Effector memory CD4-positive, alpha-beta T cell (primary cell): ENCODE data around the gene RPS29.
A peak's percentile ranks its signal among the peaks of the same experiment; 100 is the strongest.
"Not testable (repeated sequence)": the region's sequence is repeated elsewhere in the genome, so short reads cannot be mapped to it uniquely, and the experiment has no call there.

Experiments
- DNase-seq, 3 donors: peaks; one replicate each; pipeline ENCODE4 v3.0.0-alpha.2; 2020
- H3K27ac ChIP-seq: 2 replicates; pipeline ENCODE4 v1.7.0; 2013; ENCODE audit warnings: mild to moderate bottlenecking, low read length, moderate library complexity; ENCODE audit not compliant: insufficient read depth, poor library complexity, severe bottlenecking
- H3K27me3 ChIP-seq: replicated peaks from 2 replicates; pipeline ENCODE4 v1.7.0; 2013; ENCODE audit warnings: mild to moderate bottlenecking, low read length; ENCODE audit not compliant: insufficient read depth, control insufficient read depth, poor library complexity, severe bottlenecking
- H3K36me3 ChIP-seq: 2 replicates; pipeline ENCODE4 v1.7.0; 2013; ENCODE audit warnings: mild to moderate bottlenecking, low read length, moderate library complexity; ENCODE audit not compliant: control insufficient read depth, insufficient read depth
- H3K4me1 ChIP-seq: 2 replicates; pipeline ENCODE4 v1.7.0; 2013; ENCODE audit warnings: low read length, mild to moderate bottlenecking; ENCODE audit not compliant: control insufficient read depth, insufficient read depth, poor library complexity, severe bottlenecking
- H3K4me3 ChIP-seq: 2 replicates; pipeline ENCODE4 v1.7.0; 2013; ENCODE audit warnings: low read length, low read depth, mild to moderate bottlenecking; ENCODE audit not compliant: insufficient read depth, poor library complexity, severe bottlenecking
- H3K9me3 ChIP-seq: 2 replicates; pipeline ENCODE4 v1.7.0; 2013; ENCODE audit warnings: mild to moderate bottlenecking, low read length, moderate library complexity; ENCODE audit not compliant: control insufficient read depth

Gene RPS29

DNA sequence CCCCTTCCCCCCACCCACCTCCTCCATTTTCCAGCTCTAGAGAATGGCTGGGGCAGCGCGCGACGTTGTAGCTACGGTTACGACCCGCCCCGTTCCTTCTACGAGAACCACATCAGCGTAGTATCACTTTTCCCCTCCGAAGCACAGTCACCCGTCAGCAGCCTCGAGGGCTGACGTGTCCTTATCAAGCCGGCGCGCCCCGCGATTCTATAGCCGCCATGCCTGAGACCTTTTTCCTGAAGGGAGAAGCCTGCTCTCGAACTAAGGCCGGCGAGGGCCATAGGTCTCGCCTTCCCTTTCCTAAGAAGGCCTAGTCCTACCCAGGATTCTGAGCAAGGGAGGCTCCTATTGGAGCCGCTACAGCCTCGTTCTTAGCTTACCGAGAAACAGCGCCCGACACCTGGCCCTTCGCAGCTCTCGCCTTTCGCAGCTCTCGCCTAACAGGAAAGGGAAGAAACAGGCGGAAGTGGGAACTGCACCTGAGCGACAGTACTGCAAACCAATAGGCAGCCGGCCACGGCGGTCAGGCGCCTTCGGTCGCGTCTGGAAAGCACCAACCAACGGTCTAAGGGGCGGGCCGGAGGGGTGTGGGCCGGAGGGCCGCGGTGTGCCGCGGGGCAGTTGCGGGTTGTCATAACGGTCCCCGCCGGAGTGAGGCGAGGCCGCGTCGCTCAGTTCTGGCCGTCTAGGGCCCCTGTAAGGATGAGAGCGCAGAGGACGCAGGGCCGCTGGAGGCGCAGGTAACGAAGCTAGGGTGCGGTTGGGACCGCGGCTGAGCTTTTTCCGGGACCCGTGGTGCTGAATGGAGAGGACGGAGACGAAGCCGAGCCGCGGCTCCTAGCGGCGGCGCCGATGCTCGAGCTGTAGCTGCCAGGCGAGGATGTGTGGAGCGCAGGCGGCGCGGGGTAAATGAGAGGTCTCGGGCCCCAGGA is 34.3 kb upstream of the RPS29 start, which contains the start of the genes MGAT2 and RPL36AL:
MGAT2 (plus strand) TSS at position 618 of the 932 bp plus-strand sequence. CDS start 470 bp downstream, outside the sequence.
RPL36AL (minus strand) TSS at position 445 of the 932 bp plus-strand sequence. CDS start 1,522 bp downstream, outside the sequence.
- Histone ChIP-seq H3K27ac (peak within 1 kb of the TSS; percentile 100), H3K36me3 (peaks cover 9% of the 10 kb centered on the region), H3K4me3 (peak within 1 kb of the TSS; percentile 92), H3K9me3 (no peaks in the 10 kb centered on the region), H3K27me3 (no peaks in the 10 kb centered on the region), H3K4me1 (peaks cover 24% of the 10 kb centered on the region)
- DNase-seq = peak; percentile 90 to 92 (median 91)

GRCh38 chr14:49619730-49620129 is 33.5 kb upstream of the RPS29 start:
- peaks cover 9% of the 10 kb centered on the region for H3K36me3 ChIP-seq
- peak overlapping the region; percentile 92 for H3K4me3 ChIP-seq
- H3K4me1 ChIP-seq = peaks cover 24% of the 10 kb centered on the region
- DNase-seq = no peak
- H3K27me3 ChIP-seq = no peaks in the 10 kb centered on the region
- peak overlapping the region; percentile 100 for H3K27ac ChIP-seq
- no peaks in the 10 kb centered on the region for H3K9me3 ChIP-seq

DNA sequence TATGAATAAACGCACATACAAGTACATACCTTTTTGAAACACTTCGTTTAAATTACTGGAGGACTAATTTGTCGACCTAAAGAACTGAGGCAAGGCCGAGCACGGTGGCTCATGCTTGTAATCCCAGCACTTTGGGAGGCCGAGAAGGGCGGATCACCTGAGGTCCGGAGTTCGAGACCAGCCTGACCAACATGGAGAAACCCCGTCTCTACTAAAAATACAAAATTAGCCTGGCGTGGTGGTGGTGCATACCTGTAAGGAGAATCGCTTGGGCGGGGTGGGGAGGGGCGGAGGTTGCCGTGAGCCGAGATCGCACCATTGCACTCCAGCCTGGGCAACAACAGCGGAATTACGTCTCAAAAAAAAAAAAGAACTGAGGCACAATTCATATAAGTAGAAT is 33.1 kb upstream of the RPS29 start:
- H3K36me3 ChIP-seq, H3K9me3 ChIP-seq, DNase-seq, H3K27me3 ChIP-seq: not testable (repeated sequence)
- peak overlapping the region; percentile 100 for H3K27ac ChIP-seq
- H3K4me3 ChIP-seq = peak overlapping the region; percentile 92
- peaks cover 24% of the 10 kb centered on the region for H3K4me1 ChIP-seq

DNA sequence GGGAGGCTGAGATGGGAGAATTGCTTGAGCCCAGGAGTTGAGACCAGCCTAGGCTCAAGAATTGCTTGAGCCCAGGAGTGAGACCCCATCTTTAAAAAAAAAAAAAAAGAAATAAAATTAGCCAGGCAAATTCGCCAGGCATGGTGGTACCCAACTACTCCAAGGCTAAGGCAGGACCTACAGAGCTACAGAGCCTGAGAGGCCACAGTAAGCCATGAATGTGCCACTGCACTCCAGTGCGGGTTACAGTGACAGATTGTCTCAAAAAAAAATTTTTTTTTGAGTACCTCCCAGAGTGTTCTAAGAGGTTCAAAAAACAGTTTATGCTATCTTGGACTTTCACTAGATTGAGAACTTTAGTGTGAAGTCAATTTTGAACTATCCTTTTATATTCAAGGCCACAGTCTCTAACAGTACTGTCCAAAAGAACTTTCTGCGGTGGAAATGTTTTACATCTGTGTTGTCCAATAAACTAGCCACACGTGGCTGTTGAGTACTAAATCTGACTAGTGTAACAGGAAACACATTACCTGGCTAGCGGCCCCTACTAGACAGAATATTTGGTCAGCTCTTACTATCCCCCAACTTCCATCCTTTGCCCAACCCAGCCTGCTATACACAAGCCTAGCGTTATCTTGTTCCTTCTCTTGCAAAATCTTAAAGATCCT is 31.8 kb upstream of the RPS29 start:
- peaks cover 9% of the 10 kb centered on the region for H3K36me3 ChIP-seq
- H3K9me3 ChIP-seq = no peaks in the 10 kb centered on the region
- peak overlapping the region; percentile 11 for H3K27ac ChIP-seq
- no peak overlapping the region for H3K4me3 ChIP-seq
- H3K4me1 ChIP-seq = peaks cover 12% of the 10 kb centered on the region
- DNase-seq = no peak
- H3K27me3 ChIP-seq = no peaks in the 10 kb centered on the region

- Histone ChIP-seq H3K9me3 (no peaks in the 10 kb centered on the region), H3K4me1 (peaks cover 4% of the 10 kb centered on the region), H3K4me3 (no peak overlapping the region), H3K27ac (no peak overlapping the region), H3K36me3 (peaks cover 9% of the 10 kb centered on the region), H3K27me3 (no peaks in the 10 kb centered on the region)
- no peak for DNase-seq
Observed at GRCh38 chr14:49615776-49616175, 29.6 kb upstream of the RPS29 start.

DNA sequence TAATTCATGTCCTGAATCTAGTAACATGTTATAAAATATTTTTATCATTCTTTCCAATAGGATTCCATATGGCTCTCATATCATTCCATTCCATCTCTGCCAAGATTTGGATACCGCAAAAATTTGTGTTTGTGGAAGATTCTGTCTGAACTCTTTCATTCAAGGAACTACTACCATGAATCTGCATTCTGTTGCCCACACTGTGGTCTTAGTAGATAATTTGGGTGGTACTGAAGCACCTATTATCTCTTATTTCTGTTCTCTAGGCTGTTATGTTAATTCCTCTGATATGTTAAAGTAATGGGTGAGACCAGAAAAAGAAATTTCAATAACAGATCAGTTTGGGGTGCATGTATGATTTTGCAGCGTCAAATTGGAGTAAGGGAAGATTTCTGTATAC is 28.0 kb upstream of the RPS29 start:
- Histone ChIP-seq H3K9me3 (no peaks in the 10 kb centered on the region), H3K4me3 (no peak overlapping the region), H3K27me3 (no peaks in the 10 kb centered on the region), H3K27ac (no peak overlapping the region), H3K4me1 (peaks cover 4% of the 10 kb centered on the region), H3K36me3 (peaks cover 9% of the 10 kb centered on the region)
- DNase-seq = no peak

DNA sequence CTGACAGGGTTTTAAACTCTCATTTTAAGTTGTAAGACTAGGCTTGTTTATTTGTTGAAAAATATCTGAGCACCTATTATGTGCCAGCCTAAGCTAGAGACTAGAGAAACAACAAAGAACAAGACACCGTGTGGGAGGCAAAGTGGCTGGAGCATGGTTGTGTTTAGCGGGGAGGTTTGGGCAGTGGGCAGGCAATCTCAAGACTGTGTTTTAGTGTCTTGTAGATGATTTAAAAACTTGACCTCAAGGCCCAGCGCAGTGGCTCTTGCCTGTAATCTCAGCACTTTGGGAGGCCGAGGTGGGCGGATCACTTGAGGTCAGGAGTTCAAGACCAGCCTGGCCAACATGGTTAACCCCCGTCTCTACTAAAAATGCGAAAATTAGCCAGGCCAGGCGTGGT is 26.5 kb upstream of the RPS29 start:
- Histone ChIP-seq H3K36me3 (peaks cover 2% of the 10 kb centered on the region), H3K4me3 (no peak overlapping the region), H3K27me3 (no peaks in the 10 kb centered on the region), H3K9me3 (no peaks in the 10 kb centered on the region), H3K27ac (no peak overlapping the region), H3K4me1 (no peaks in the 10 kb centered on the region)
- no peak for DNase-seq

GRCh38 chr14:49612251-49612650 is 26.1 kb upstream of the RPS29 start:
- H3K9me3 ChIP-seq = no peaks in the 10 kb centered on the region
- H3K4me1 ChIP-seq = no peaks in the 10 kb centered on the region
- no peak overlapping the region for H3K27ac ChIP-seq
- no peak for DNase-seq
- no peak overlapping the region for H3K4me3 ChIP-seq
- no peaks in the 10 kb centered on the region for H3K27me3 ChIP-seq
- no peaks in the 10 kb centered on the region for H3K36me3 ChIP-seq

GRCh38 chr14:49607583-49607982 is 21.4 kb upstream of the RPS29 start:
- no peak overlapping the region for H3K4me3 ChIP-seq
- no peaks in the 10 kb centered on the region for H3K4me1 ChIP-seq
- no peak for DNase-seq
- H3K27me3 ChIP-seq = no peaks in the 10 kb centered on the region
- no peaks in the 10 kb centered on the region for H3K9me3 ChIP-seq
- no peak overlapping the region for H3K27ac ChIP-seq
- no peaks in the 10 kb centered on the region for H3K36me3 ChIP-seq
